GM21367 (cell line): ENCODE results near the gene ABRAXAS1.

Experiments used
- ATAC-seq: cut with Tn5 transposase; IDR thresholded peaks from one replicate; pipeline ENCODE4 v1.9.1; 2021; ENCODE audit not compliant: unreplicated experiment

The ABRAXAS1 gene

DNA sequence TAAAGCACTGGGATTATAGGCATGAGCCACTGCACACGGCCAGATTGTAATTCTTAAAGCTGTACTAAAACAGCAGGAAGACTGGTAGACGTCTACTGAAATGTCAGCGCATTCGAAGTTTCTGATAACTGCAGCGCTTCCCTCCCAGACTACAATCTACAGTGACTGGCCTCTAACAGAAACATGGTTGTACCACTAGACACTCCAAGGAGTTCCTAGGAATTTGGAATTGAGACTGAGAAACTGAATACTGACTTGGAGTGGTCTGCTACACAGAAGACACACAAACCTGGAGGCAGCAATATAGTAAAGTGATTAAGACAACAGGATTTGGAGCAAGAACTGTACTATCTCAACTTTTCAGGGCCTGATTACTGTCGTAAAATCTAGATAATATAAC lies 30.2 kb downstream of the ABRAXAS1 start:
- ATAC-seq: no peak

DNA sequence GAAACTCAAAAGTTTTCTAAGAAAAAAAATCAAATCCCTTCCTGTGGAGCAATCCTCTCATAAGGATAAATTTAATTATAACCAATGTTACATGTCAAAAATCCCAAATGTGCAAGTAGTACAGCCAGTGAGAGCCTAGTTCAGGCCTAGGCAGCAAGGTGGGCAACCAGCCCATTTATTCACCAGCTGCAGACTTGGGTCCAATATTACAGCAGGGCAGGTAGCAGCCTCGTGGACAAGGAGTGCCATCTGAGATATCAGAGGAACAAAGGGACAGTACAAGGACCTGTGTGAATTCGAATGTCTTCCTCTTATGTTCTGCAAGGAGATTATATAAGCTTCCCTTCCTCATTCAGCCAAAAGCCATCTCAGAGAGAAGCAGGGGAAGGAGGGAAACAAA lies 35.9 kb downstream of the ABRAXAS1 start:
- no peak for ATAC-seq

DNA sequence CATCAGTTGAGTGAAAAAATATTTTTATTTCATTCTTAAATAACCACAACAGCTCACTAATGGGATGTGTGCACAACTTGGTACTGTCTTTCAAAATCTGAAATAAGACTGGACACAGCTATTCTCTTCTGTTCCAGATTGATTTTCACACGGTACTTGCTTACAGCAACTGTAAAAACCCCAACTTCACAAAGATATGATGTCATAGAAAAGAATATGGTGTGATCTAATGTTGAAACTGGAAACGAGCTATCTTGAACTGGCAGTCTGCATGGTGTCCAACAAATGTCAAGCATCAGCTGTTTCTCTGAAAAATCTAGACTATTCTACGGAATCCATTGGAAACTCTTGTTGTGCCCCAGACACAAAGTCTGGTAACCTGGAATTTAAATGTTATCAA lies 44.0 kb downstream of the ABRAXAS1 start:
- ATAC-seq: no peak

DNA sequence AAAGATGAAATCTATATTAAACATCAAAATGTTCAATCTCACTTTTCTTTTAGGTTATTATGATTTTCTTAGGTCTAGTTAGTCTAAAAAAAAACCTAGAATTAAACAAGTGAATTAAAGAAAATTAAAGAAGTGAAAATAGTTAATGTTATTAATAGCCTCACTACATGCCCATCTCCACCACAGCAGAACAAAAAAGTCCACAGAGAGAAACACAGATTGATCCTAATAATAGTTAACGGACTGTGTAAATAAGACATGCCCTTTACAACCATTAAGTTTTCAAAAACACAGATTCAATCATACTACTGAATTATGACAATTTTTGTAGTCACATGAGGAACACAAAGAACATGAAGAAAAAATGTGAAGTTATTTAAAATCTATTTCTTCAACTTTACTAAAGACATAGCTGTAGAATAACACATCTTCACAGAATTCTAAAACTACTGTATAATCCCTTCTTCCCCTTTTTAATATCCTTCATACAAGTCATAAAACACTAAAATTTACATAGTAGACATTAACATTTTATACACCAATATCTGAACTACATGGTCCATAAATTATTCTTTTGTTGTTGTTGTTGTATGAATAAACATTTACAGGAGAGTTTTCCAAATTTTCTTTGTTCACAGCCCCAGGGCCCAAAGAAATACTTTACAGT lies 44.6 kb downstream of the ABRAXAS1 start:
- no peak for ATAC-seq

DNA sequence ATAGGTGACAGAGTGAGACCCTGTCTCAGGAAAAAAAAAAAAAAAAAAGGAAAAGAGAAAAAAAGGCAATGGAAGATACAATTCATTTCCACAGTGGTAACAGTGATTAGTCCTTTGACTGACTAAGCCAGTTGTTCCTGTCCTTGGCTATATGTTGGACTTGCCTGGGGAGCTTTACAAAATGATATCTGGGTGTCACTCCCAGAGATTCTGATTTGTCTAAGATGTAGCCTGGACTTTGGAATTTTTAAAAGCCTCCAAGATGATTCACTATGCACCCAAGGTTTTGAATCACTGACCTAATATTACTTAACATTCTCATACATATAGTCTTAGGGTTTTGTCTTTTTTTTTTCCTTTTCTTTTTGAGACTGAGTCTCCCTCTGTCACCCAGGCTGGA lies 46.2 kb downstream of the ABRAXAS1 start:
- no peak for ATAC-seq

DNA sequence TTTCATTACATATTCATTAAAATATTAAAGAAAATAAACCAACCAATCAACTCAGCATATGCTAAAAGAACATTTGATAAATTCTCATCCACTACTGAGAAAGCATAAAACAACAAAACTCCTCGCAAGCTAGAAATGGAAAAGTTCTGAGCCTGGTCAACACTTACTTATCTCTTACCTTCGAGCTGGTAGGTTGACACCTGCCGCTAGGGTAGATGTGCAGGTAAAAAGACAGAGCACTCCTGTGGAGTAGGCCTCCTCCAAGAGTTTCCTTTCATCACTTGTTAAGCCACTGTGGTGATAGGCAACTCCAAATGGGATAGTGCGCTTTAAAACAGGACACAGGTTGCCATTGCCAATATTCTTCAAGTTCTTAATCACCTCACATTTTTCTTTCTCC lies 48.2 kb downstream of the ABRAXAS1 start:
- ATAC-seq: no peak

DNA sequence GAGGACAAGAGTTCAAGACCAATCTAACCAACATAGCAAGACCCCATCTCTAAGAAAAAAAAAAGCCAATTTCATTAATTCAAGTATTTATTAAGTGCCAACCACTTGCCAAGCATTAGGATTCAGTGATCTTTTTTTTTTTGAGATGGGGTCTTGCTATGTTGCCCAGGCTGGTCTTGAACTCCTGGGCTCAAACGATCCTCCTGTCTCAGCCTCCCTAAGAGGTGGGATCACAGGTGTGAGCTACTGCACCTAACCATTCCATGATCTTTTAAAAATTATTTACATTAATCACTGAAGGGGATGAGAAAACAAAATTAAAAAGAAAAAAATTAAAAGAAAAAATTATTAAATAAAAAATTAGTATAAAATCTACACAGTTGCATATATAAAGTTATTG lies 53.7 kb downstream of the ABRAXAS1 start:
- ATAC-seq: no peak

DNA sequence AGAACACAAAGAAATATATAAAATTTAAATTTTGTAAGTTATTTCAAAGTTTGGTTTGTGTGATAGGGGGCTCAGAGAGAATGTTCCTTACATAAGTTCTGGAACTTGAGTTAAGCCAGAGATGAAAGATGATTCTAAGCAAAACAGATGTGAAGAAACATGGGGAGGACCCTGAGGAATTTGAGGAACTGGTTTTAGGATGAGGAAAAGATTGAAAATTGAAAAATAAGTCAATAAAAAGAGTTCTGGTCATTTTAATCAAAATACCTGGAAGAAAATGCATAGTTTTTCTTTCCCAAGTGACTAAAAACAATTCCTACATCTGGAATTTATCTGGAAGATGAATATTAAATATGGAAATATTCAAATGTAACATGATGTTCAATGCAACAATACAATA lies 66.7 kb downstream of the ABRAXAS1 start:
- ATAC-seq: no peak

DNA sequence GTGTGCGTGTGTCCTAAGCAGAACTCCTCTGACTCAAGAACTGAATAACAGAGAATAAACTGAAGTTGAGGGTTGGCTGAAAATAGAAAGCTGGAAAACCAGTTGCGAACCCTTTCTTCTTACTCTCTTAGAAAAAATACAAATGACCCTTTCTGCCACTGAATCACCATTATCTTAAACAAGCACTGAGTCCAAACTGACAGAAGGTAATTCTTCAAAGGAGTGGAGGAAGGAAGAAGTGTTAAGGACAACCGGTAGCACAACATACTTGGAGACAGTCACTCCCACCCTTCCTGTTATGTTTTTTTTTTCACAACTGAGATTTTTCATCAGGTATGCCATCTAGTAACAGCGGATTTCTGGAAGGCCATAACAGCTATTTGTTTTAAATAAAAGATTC lies 67.3 kb downstream of the ABRAXAS1 start:
- no peak for ATAC-seq

DNA sequence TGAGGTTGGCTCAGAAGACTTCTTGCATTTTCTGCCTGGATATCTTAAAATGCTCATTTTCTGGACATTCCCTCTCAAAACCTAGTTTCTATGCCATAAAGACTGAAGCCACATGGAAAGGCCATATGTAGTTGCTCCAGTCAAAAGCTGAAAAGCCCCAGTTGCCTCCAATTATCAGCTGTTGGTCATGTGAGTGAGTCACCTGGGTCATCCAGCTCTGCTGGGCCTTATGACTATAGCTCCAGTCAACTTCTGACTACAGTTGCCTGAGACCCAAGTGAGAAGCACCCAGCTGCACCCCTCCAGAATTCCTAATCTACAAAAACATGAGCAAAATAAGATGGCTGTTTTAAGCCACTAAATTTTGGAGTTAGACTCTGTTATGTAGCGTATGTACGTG lies 71.2 kb downstream of the ABRAXAS1 start:
- ATAC-seq: no peak
